ENCODE results near the gene DHX34. TPM values are rescaled to one million over a fixed set of nuclear protein-coding genes. Genes with fewer than 3 reads are reported as not detected.
"Not testable (repeated sequence)": the region's sequence is repeated elsewhere in the genome, so short reads cannot be mapped to it uniquely, and the experiment has no call there.

The DHX34 gene
- total RNA-seq, 2 donors from 2014 or later = 5.1 to 8.2 TPM

DNA sequence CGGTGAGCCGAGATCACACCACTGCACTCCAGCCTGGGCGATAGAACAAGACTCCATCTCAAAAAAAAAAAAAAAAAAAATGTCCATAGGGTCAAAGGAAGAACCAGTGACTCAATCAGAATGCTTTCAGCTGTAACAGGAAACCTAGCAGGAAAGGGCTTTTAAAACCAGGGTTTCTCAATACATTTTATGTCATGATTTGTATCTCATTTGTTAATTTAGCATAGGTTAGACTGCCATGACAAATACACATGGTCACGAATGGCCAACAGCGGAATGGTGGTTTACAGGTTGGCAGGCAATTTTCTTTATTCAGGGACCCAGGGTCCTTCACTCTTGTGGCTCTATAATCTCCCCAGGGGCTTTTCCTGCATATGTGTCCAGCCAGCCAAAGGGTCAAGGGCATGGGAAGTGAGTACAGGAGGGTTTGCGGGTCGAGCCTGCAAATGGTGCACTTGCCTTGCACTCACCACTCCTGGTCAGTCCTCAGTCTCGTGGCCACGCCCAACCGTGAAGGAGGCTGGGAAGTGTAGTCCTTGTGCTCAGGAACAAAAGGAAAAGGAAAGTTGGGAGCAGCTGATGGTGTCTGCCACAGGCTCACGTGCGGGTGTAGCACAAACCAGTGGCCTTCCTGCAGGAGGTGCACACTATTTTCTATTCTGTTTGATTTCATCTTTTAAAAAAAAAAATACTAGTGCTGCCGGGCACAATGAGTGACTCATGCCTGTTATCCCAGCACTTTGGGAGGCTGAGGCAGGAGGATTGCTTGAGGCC lies 14.8 kb downstream of the DHX34 start:
- H3K4me3 ChIP-seq = no peak overlapping the region
- H3K27me3 ChIP-seq = no peaks in the 10 kb centered on the region
- TF ChIP-seq CTCF (IDR thresholded peaks at IDR 0.05) = no peak
- DNase-seq (ENCODE audit: low spot score) = no peak
- H3K36me3 ChIP-seq = peaks cover 88% of the 10 kb centered on the region
- H3K4me1 ChIP-seq = no peaks in the 10 kb centered on the region
- no peak overlapping the region for H3K27ac ChIP-seq
- no peaks in the 10 kb centered on the region for H3K9me3 ChIP-seq

DNA sequence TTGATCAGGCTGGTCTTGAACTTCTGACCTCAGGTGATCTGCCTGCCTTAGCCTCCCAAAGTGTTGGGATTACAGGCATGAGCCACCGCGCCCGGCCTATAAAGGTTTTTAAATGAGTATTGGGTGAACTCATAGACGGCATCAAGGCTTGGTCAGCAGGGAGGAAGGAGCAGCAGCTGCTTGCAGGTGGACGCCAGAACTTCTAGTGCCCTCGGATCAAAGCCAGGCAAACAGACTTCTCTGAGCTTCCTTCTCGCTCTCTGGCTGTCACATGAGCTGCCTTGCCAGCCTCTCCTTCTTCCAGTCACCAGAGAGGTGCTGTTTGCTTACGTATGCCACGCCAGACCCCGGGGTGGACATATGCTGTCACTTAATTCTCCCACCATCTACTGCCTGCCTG lies 16.3 kb downstream of the DHX34 start:
- H3K9me3 ChIP-seq; H3K4me3 ChIP-seq; H3K27me3 ChIP-seq; DNase-seq (ENCODE audit: low spot score); H3K27ac ChIP-seq; H3K4me1 ChIP-seq: not testable (repeated sequence)
- H3K36me3 ChIP-seq = peaks cover 88% of the 10 kb centered on the region

- H3K27me3 ChIP-seq = no peaks in the 10 kb centered on the region
- H3K27ac ChIP-seq = no peak overlapping the region
- H3K4me1 ChIP-seq = no peaks in the 10 kb centered on the region
- peaks cover 83% of the 10 kb centered on the region for H3K36me3 ChIP-seq
- no peak for DNase-seq (ENCODE audit: low spot score)
- H3K4me3 ChIP-seq = no peak overlapping the region
- no peaks in the 10 kb centered on the region for H3K9me3 ChIP-seq
- no peak for TF ChIP-seq CTCF (IDR thresholded peaks at IDR 0.05)
These were observed 21.0 kb downstream of the DHX34 start for GRCh38 chr19:47370045-47370611.

- Histone ChIP-seq H3K4me1 (no peaks in the 10 kb centered on the region), H3K27ac (no peak overlapping the region), H3K9me3 (no peaks in the 10 kb centered on the region), H3K27me3 (no peaks in the 10 kb centered on the region), H3K4me3 (no peak overlapping the region), H3K36me3 (peaks cover 83% of the 10 kb centered on the region)
- DNase-seq (ENCODE audit: low spot score) = no peak
- no peak for TF ChIP-seq CTCF (IDR thresholded peaks at IDR 0.05)
These were observed 22.1 kb downstream of the DHX34 start for GRCh38 chr19:47371261-47371660.

DNA sequence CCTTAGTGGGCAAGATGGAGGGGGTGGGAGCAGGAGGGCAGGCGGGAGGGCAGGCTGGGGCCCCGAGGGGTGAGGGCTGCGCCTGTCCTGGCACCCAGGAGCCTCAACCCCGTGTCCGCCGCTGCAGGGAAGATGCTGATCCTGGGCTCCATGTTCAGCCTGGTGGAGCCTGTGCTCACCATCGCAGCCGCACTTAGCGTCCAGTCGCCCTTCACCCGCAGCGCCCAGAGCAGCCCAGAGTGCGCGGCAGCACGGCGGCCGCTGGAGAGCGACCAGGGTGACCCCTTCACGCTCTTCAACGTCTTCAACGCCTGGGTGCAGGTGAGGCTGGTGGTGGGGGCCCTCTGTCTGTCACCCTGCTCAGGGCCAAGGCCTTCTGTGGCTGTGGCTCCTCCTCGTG lies 23.5 kb downstream of the DHX34 start:
- Histone ChIP-seq H3K9me3 (no peaks in the 10 kb centered on the region), H3K36me3 (peaks cover 82% of the 10 kb centered on the region), H3K27ac (no peak overlapping the region), H3K27me3 (no peaks in the 10 kb centered on the region), H3K4me1 (peaks cover 0 to under 1% of the 10 kb centered on the region in 2 donors), H3K4me3 (no peak overlapping the region)
- no peak for TF ChIP-seq CTCF (IDR thresholded peaks at IDR 0.05)
- no peak for DNase-seq (ENCODE audit: low spot score)

GRCh38 chr19:47373246-47374240 lies 24.4 kb downstream of the DHX34 start:
- Histone ChIP-seq H3K4me1 (peaks cover 0 to 7% of the 10 kb centered on the region in 2 donors), H3K27ac (no peak overlapping the region), H3K9me3 (no peaks in the 10 kb centered on the region), H3K27me3 (no peaks in the 10 kb centered on the region), H3K4me3 (no peak overlapping the region), H3K36me3 (peaks cover 88% of the 10 kb centered on the region)
- TF ChIP-seq CTCF (IDR thresholded peaks at IDR 0.05) = no peak
- no peak for DNase-seq (ENCODE audit: low spot score)

Measured in right atrium auricular region (tissue), 2 donors.